Right hindlimb (tissue), 1 donor: Measurements from ENCODE around the gene CAP1.

Source experiments
- DNase-seq: peaks from one replicate; pipeline ENCODE4 v3.0.0-alpha.2; 2018

Gene CAP1

GRCh38 chr1:40096977-40097782 lies 56.7 kb downstream of the CAP1 start, which contains the start of gene PPT1:
PPT1 (minus strand) TSS chr1:40097252; CDS start chr1:40097238, 14 bp downstream.
- DNase-seq = peak; percentile 84

- no peak for DNase-seq
Observed at GRCh38 chr1:40102038-40102437, 61.5 kb downstream of the CAP1 start.

- no peak for DNase-seq
Observed at GRCh38 chr1:40102896-40103295, 62.4 kb downstream of the CAP1 start.

GRCh38 chr1:40105028-40105427 lies 64.5 kb downstream of the CAP1 start:
- no peak for DNase-seq

- no peak for DNase-seq
Observed at GRCh38 chr1:40107290-40107959, 66.9 kb downstream of the CAP1 start.

GRCh38 chr1:40110389-40110788 lies 69.9 kb downstream of the CAP1 start:
- DNase-seq = no peak

GRCh38 chr1:40114400-40114799 lies 73.9 kb downstream of the CAP1 start:
- DNase-seq = no peak

- DNase-seq = no peak
Observed at GRCh38 chr1:40120128-40120527, 79.6 kb downstream of the CAP1 start.
